BE2C (cell line): ENCODE data around the gene RNF151.

Experiments
- DNase-seq: peaks from one replicate; pipeline ENCODE4 v3.0.0-alpha.2; 2020
- H3K27me3 ChIP-seq: fragments of 250-450 bp; sonication (Bioruptor Pico); 2 replicates; pipeline ENCODE4 v1.5.1; 2020; ENCODE audit warnings: mild to moderate bottlenecking
- H3K36me3 ChIP-seq: fragments of 250-450 bp; sonication (Bioruptor Pico); 2 replicates; pipeline ENCODE4 v1.5.1; 2020; ENCODE audit warnings: mild to moderate bottlenecking
- H3K4me1 ChIP-seq: fragments of 250-450 bp; sonication (Bioruptor Pico); 2 replicates; pipeline ENCODE4 v1.5.1; 2020
- H3K4me3 ChIP-seq: 2 replicates; pipeline ENCODE4 v1.5.1; 2011; ENCODE audit warnings: low read depth, low read length
- H3K9me3 ChIP-seq: fragments of 250-450 bp; sonication (Bioruptor Pico); 2 replicates; pipeline ENCODE4 v1.5.1; 2020
- CTCF ChIP-seq: IDR thresholded peaks from 2 replicates; pipeline ENCODE4 v1.5.1; 2012; ENCODE audit warnings: mild to moderate bottlenecking, low read depth, low read length

The RNF151 gene

DNA sequence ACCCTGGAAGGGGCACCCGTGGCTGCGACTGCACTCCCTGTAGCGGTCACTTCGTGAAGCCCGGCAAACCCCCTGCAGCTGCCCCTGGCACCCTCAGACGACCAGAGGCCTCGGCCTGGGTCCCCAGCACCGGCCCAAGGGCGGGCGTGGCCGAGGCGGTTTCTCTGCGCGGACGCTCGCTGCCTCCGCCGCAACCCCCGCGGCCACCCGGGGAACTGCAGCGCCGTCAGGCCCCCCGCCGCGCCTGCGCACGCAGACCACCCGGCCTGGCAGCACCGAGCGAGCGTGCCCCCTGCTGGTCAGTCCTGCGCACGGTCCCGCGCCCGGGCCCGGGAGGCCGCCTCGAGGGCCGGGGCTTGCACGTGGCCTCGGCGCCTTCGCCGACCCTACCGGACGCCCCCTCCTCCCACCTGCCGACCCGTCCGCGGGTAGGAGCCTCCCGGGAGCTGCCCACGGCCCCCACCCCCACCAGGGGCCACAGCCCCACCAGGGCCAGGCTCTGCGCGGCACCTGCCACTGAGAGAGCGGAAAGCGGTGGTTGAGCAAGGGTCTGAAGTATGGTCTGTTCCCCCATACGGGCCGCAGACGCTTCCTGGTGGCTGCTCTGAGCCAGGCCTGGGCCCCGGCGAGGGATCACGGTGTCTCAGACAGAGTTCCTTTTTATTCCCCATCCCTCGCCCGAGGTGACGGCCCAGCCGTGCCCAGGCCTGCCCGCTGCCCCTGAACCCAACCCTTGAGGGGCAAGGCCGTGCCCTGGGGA lies 36.9 kb upstream of the RNF151 start:
- peak; percentile 60 for TF ChIP-seq CTCF
- no peaks in the 10 kb centered on the region for H3K4me1 ChIP-seq
- no peaks in the 10 kb centered on the region for H3K9me3 ChIP-seq
- no peaks in the 10 kb centered on the region for H3K36me3 ChIP-seq
- no peaks in the 10 kb centered on the region for H3K27me3 ChIP-seq
- peak overlapping the region; percentile 61 for H3K4me3 ChIP-seq
- peak; percentile 94 for DNase-seq

DNA sequence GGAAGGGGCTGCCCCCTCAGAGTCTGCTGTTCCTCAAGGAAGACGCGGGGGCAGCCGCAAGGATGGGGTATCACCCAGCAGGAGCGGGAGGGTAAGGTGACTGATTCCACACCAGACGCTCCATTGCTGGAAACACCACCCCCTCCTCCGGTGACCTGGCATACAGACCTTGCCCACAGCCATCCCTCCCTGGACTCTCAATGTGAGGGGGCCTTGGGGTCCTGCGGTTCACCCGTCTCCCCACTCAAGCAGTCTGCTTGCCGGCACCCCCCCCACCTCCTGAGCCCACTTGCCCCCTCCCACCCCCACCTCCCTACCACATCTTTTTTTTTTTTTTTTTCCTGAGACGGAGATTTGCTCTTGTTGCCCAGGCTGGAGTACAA lies 36.3 kb upstream of the RNF151 start:
- Histone ChIP-seq H3K9me3 (no peaks in the 10 kb centered on the region), H3K4me1 (no peaks in the 10 kb centered on the region), H3K4me3 (no peak overlapping the region), H3K36me3 (no peaks in the 10 kb centered on the region), H3K27me3 (no peaks in the 10 kb centered on the region)
- no peak for TF ChIP-seq CTCF
- DNase-seq = no peak

DNA sequence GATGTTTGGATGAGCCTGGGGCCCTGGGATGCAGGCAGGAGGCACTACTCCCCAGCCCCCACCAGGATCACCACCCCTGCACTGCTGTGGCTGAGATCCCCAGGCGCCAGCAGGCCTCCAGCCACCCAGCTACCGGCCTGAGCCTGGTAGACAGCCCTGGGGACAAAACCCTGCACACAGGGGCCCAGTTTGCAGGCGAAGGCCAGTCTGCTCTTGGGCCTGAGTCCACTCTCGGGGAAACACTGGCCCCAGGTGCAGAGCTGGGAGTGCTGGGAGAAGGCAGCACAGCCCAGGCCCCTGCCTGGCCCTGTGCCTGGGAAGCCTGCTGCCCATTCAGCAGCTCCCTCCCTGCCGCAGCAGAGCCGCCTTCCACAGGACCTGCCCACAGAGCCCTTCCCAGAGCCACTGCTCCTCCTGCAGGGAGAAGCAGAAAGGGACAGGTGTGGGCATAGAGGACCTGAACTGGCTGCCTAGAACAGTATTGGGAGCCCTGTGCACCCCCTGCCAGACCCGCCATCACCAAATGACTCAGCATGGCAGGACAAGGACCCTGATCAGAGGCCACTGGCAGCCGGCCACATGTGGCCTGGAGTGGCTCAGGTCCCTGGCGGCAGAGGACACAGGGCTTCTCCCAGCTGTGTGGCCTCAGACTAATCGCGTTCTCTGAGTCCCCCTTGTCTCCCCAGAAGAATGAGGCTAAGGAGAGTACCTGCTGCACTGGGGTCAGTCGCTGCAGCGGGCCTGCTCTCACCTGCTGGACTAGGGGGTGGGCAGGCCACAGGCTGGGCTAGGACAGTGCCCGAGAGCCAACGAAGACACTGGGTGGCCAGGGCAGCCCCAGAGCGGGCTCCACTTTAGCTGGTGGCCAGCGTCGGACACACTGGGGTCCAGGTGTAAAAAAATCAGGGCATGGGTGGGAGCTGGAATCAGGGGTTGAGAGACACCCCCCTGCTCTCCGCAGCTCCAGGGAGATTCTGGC lies 34.3 kb upstream of the RNF151 start:
- no peaks in the 10 kb centered on the region for H3K27me3 ChIP-seq
- H3K4me1 ChIP-seq = no peaks in the 10 kb centered on the region
- H3K9me3 ChIP-seq = no peaks in the 10 kb centered on the region
- H3K36me3 ChIP-seq = no peaks in the 10 kb centered on the region
- TF ChIP-seq CTCF = peak; percentile 42
- peak; percentile 67 for DNase-seq
- H3K4me3 ChIP-seq = no peak overlapping the region

DNA sequence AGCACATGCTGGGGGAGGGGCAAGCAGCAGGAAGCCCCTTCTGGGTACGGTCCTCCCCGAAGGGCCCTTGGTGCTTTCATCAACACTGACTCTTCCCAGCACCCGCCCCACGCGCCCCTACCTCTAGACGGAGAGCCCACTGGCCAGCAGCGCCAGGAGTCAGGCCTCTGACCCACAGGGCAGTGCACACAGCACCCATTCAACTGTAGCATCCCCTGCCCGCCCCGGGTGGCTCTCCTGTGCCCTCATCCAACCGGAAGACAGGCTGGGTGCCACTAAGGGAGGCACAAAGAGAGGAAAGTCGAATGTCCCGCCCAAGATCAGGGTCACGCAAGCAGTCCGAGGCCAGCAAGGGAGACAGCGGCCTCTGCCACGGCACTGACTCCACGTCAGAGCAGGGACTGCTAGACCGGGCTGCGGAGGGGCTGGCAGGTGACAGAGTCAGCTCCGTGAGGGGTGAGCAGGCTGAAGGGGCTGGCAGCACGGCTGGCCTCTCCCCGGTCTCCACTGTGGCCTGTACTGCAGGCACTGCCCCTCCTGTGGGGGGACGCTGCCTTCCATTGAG lies 33.5 kb upstream of the RNF151 start:
- Histone ChIP-seq H3K4me1 (no peaks in the 10 kb centered on the region), H3K27me3 (no peaks in the 10 kb centered on the region), H3K9me3 (no peaks in the 10 kb centered on the region), H3K36me3 (peaks cover 5% of the 10 kb centered on the region; the same call in 1 of the 2 replicates), H3K4me3 (no peak overlapping the region)
- no peak for DNase-seq
- no peak for TF ChIP-seq CTCF

DNA sequence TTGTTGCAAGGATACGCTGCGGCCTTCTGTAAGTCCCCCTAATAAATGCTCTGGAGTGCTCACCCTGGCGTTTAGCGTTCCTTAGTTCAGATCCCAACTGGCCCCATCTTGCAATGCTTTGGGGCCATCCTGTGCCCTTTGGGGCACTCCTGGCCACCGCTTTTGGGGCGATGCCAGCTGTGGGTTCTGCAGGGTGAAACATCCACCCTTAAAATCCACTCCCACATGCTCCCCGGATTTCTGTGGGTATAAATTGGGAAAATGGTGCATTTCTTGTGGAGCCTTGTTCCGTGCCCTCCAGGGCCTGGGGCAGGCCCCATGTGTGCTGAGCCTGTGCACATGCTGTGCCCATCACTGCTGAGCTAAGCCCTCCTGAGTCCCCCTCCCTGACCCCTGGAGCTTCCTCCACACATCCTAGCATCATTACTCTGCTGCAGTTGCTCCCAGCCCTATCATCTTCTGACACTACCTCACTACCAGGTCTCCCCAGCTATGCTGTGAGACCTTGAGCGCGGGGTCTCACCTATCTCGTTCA lies 29.6 kb upstream of the RNF151 start:
- Histone ChIP-seq H3K27me3 (no peaks in the 10 kb centered on the region), H3K9me3 (no peaks in the 10 kb centered on the region), H3K4me3 (no peak overlapping the region), H3K36me3 (peaks cover 6% of the 10 kb centered on the region; the same call in 1 of the 2 replicates), H3K4me1 (no peaks in the 10 kb centered on the region)
- TF ChIP-seq CTCF = no peak
- no peak for DNase-seq
